Gastroesophageal sphincter (tissue), 3 donors: ENCODE results near the gene TTC9.

Experiments used
- EP300 ChIP-seq: sonication (generic); formaldehyde crosslinking; IDR thresholded peaks from one replicate; pipeline ENCODE4 v1.6.1; 2017; ENCODE audit warnings: antibody characterized with exemption, mild to moderate bottlenecking
- POLR2A ChIP-seq, 2 donors: fragments of 450-650 bp; IDR thresholded peaks; one replicate each; pipeline ENCODE4 v1.6.1; 2017; ENCODE audit warnings: antibody characterized with exemption in 2 of 2, mild to moderate bottlenecking in 2 of 2, moderate library complexity in 1 of 2
- POLR2AphosphoS5 ChIP-seq: sonication (generic); formaldehyde crosslinking; IDR thresholded peaks from one replicate; pipeline ENCODE4 v1.6.1; 2017; ENCODE audit warnings: antibody characterized with exemption
- TF ChIP-seq, protein P1 (sequence below), 4 experiments: fragments of 200-600 bp in 2 of 4; fragments of 450-650 bp in 2 of 4; sonication (generic) in 1 of 4; IDR thresholded peaks; one replicate each; pipeline ENCODE4 v1.5.1; 2017 to 2019; ENCODE audit warnings: antibody characterized with exemption in 4 of 4, mild to moderate bottlenecking in 2 of 4, moderate library complexity in 2 of 4

DNA sequence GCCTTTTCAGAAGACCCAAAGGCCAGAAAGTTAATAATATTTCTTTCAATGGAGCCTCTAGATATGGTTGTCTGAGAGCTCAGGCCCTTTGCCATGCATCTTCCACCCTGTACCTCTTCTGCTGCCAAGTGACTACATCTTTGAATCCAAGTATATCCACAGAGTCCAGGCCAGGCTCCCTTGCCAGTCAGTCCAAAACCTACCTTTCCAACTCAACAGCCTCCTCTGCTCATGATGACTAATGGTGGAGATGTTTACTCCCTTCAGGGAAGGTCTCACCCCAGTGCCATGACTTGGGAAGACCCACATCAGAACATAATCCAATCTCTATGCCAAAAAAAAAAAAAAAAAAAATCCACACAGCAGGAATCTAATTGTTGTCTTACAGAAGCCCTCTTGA, 20.4 kb downstream of the TTC9 start:
- TF ChIP-seq, protein P1, sequence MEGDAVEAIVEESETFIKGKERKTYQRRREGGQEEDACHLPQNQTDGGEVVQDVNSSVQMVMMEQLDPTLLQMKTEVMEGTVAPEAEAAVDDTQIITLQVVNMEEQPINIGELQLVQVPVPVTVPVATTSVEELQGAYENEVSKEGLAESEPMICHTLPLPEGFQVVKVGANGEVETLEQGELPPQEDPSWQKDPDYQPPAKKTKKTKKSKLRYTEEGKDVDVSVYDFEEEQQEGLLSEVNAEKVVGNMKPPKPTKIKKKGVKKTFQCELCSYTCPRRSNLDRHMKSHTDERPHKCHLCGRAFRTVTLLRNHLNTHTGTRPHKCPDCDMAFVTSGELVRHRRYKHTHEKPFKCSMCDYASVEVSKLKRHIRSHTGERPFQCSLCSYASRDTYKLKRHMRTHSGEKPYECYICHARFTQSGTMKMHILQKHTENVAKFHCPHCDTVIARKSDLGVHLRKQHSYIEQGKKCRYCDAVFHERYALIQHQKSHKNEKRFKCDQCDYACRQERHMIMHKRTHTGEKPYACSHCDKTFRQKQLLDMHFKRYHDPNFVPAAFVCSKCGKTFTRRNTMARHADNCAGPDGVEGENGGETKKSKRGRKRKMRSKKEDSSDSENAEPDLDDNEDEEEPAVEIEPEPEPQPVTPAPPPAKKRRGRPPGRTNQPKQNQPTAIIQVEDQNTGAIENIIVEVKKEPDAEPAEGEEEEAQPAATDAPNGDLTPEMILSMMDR (IDR thresholded peaks at IDR 0.05), result no peak
- TF ChIP-seq POLR2A (IDR thresholded peaks at IDR 0.05) (no peak), POLR2AphosphoS5 (no peak), EP300 (no peak)
